ENCODE results near the gene GDPD2. TPM values are rescaled to one million over a fixed set of nuclear protein-coding genes. Genes with fewer than 3 reads are reported as not detected.

GDPD2 gene
- total RNA-seq, 1 donor from 2014 or later: not detected

GRCh38 chrX:70437921-70438665, 15.0 kb downstream of the GDPD2 start:
- no peak for DNase-seq (ENCODE audit: low read depth in 2 of 2)

GRCh38 chrX:70439016-70439415, 15.9 kb downstream of the GDPD2 start:
- DNase-seq (ENCODE audit: low read depth in 2 of 2): no peak

GRCh38 chrX:70442224-70442623, 19.1 kb downstream of the GDPD2 start:
- DNase-seq (ENCODE audit: low read depth in 2 of 2): no peak

- no peak for DNase-seq (ENCODE audit: low read depth in 2 of 2)
These were observed 21.3 kb downstream of the GDPD2 start, which contains the start of gene DLG3 for GRCh38 chrX:70444326-70444945. TSS of gene DLG3 (plus strand) at chrX:70444835. CDS start at chrX:70445202, 367 bp downstream.

- no peak for DNase-seq (ENCODE audit: low read depth in 2 of 2)
These were observed 22.0 kb downstream of the GDPD2 start for GRCh38 chrX:70444946-70445656.

GRCh38 chrX:70445951-70446350, 22.8 kb downstream of the GDPD2 start:
- DNase-seq (ENCODE audit: low read depth in 2 of 2): no peak

- no peak for DNase-seq (ENCODE audit: low read depth in 2 of 2)
These were observed 23.6 kb downstream of the GDPD2 start for GRCh38 chrX:70446380-70447350.

GRCh38 chrX:70449457-70449966, 26.4 kb downstream of the GDPD2 start:
- no peak for DNase-seq (ENCODE audit: low read depth in 2 of 2)

- DNase-seq (ENCODE audit: low read depth in 2 of 2): peak in 1 of 2 donors; percentile 33
These were observed 29.1 kb downstream of the GDPD2 start for GRCh38 chrX:70452143-70452733.

GRCh38 chrX:70453024-70453618, 30.0 kb downstream of the GDPD2 start:
- DNase-seq (ENCODE audit: low read depth in 2 of 2): no peak

GRCh38 chrX:70454441-70455365, 31.6 kb downstream of the GDPD2 start:
- peak in 1 of 2 donors; percentile 41 for DNase-seq (ENCODE audit: low read depth in 2 of 2)

GRCh38 chrX:70455366-70456202, 32.5 kb downstream of the GDPD2 start:
- no peak for DNase-seq (ENCODE audit: low read depth in 2 of 2)

- no peak for DNase-seq (ENCODE audit: low read depth in 2 of 2)
These were observed 33.1 kb downstream of the GDPD2 start for GRCh38 chrX:70456256-70456655.

- no peak for DNase-seq (ENCODE audit: low read depth in 2 of 2)
These were observed 37.9 kb downstream of the GDPD2 start for GRCh38 chrX:70461026-70461425.

- DNase-seq (ENCODE audit: low read depth in 2 of 2): no peak
These were observed 40.9 kb downstream of the GDPD2 start for GRCh38 chrX:70464051-70464450.

- DNase-seq (ENCODE audit: low read depth in 2 of 2): no peak
These were observed 43.9 kb downstream of the GDPD2 start for GRCh38 chrX:70466968-70467367.

GRCh38 chrX:70468709-70469108, 45.6 kb downstream of the GDPD2 start:
- no peak for DNase-seq (ENCODE audit: low read depth in 2 of 2)

GRCh38 chrX:70470850-70471289, 47.8 kb downstream of the GDPD2 start:
- DNase-seq (ENCODE audit: low read depth in 2 of 2): no peak

All from dermis microvascular lymphatic vessel endothelial cell (primary cell).